Body of pancreas (tissue), 4 donors: ENCODE data around the gene CMIP. TPM values are rescaled to one million over a fixed set of nuclear protein-coding genes. Genes with fewer than 3 reads are reported as not detected.

ENCODE experiments used
- ATAC-seq: fragments of 150-250 bp; one replicate; pipeline ENCODE4 v1.9.1; 2016
- DNase-seq, 4 donors: peaks; one replicate each; pipeline ENCODE4 v3.0.0-alpha.2; 2019
- H3K27ac ChIP-seq, 4 donors: fragments of 200-600 bp; sonication (generic); 1 replicate in 3 of 4; 2 replicates in 1 of 4; pipeline versions ENCODE4 v1.5.1 to v1.6.1; 2016 to 2019; ENCODE audit warnings: mild to moderate bottlenecking in 1 of 4, mixed read lengths in 1 of 4, moderate library complexity in 1 of 4
- H3K27me3 ChIP-seq, 2 donors: fragments of 200-600 bp; sonication (generic); one replicate each; pipeline ENCODE4 v1.6.0; 2016; ENCODE audit warnings: mild to moderate bottlenecking in 1 of 2
- H3K36me3 ChIP-seq, 2 donors: fragments of 200-600 bp; sonication (generic); replicated peaks in 1 of 2; 2 replicates each; pipeline ENCODE4 v1.5.1; 2016; ENCODE audit warnings: low read depth in 2 of 2; ENCODE audit not compliant: insufficient read depth in 1 of 2
- H3K4me1 ChIP-seq: fragments of 200-600 bp; sonication (generic); one replicate; pipeline ENCODE4 v1.6.0; 2016
- H3K4me3 ChIP-seq, 2 donors: fragments of 200-600 bp; sonication (generic); 1 replicate in 1 of 2; 2 replicates in 1 of 2; pipeline ENCODE4 v1.5.1; 2016 to 2019
- H3K9me3 ChIP-seq, 3 donors: fragments of 200-600 bp; sonication (generic); 1 replicate in 2 of 3; 2 replicates in 1 of 3; pipeline ENCODE4 v1.5.1; 2016
- CTCF ChIP-seq, 7 experiments: fragments of 450-650 bp in 4 of 7; fragments of 200-600 bp in 3 of 7; sonication (generic) in 3 of 7; IDR thresholded peaks; one replicate each; pipeline ENCODE4 v1.5.1; 2016 to 2019; ENCODE audit warnings: antibody characterized with exemption in 7 of 7
- POLR2A ChIP-seq, 3 donors: fragments of 450-650 bp; IDR thresholded peaks; one replicate each; pipeline ENCODE4 v1.6.1; 2016; ENCODE audit warnings: antibody characterized with exemption in 3 of 3, mild to moderate bottlenecking in 2 of 3
- WGBS, 2 donors: methylation state at CpG; one replicate each; pipeline ENCODE4 v1.1.5; 2017; 5-methylcytosine and 5-hydroxymethylcytosine counted together
- intact Hi-C: fragments of 100-400 bp; cut with DNase I; formaldehyde crosslinking; loops from one replicate; pipeline ENCODE4 v1.15.1; 2023
- total RNA-seq, 2 donors: library from RNA; depleted of rRNA; stranded (reverse); fragments of >200 nt; gene quantifications; one replicate each; pipeline ENCODE4 v1.1.0, GENCODE V29; 2016

Gene CMIP
- total RNA-seq, 2 donors from 2014 or later, result 18.7 to 18.8 TPM

- intact Hi-C loops, result no loop called here
- no peak for TF ChIP-seq CTCF (IDR thresholded peaks at IDR 0.05)
- TF ChIP-seq POLR2A (IDR thresholded peaks at IDR 0.05), result no peak
- DNase-seq (no peak), ATAC-seq (no peak)
- peaks cover 0 to 19% of the 10 kb centered on the region in 2 donors for H3K36me3 ChIP-seq
- WGBS, 2 donors, result 93% methylated on average over 11 to 15 of the region's 15 CpGs
- no peaks in the 10 kb centered on the region for H3K27me3 ChIP-seq
- no peak overlapping the region for H3K4me3 ChIP-seq
- H3K27ac ChIP-seq, result no peak overlapping the region
- H3K9me3 ChIP-seq, result no peaks in the 10 kb centered on the region
- no peaks in the 10 kb centered on the region for H3K4me1 ChIP-seq
These were observed 232.5 kb downstream of the CMIP start for GRCh38 chr16:81676883-81677737.

- H3K27me3 ChIP-seq, result no peaks in the 10 kb centered on the region
- intact Hi-C loops, result no loop called here
- no peak overlapping the region for H3K4me3 ChIP-seq
- no peak for TF ChIP-seq CTCF (IDR thresholded peaks at IDR 0.05)
- H3K36me3 ChIP-seq, result peaks cover 0 to 14% of the 10 kb centered on the region in 2 donors
- H3K4me1 ChIP-seq, result no peaks in the 10 kb centered on the region
- ATAC-seq, result no peak
- no peak for DNase-seq
- no peak overlapping the region for H3K27ac ChIP-seq
- H3K9me3 ChIP-seq, result no peaks in the 10 kb centered on the region
- WGBS, 2 donors, result 82 to 90% methylated on average over 8 to 32 of the region's 35 CpGs
These were observed 233.9 kb downstream of the CMIP start for GRCh38 chr16:81678326-81679095.

DNA sequence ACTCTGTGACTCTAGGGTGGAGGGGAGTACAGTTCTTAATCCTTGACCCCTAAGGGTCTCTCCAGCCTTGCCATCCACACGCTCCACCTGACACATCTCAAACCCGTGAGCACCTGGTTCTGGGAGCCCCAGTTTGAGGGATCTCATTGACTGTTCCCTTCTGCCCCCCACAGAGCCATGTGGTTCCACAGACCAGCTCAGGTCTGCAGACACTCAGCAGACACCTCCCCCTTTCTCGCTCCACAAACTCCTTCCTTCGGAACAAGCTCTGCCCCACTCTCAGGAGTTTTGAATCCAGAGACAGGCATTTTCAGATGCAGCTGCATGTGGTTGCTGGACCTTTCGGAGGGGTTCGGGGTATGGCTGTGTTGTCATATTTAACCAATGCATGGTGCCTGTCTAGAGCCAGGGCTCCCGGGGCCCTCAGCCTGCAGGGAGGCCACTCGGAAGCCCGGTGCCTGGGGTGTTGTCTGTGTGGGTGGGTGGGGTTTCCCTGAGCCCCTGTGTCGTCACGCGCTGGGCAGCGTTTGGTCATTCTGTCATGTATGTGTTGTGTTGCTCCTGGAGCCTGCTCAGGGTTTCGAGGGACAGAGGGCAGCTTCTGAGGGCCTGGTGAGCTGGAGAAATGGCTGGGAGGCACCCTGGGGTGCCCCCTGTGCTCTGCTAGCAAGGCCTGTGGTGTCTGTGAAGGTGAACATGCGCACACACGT lies 235.3 kb downstream of the CMIP start:
- Histone ChIP-seq H3K27me3 (no peaks in the 10 kb centered on the region), H3K36me3 (peaks cover 0 to 12% of the 10 kb centered on the region in 2 donors), H3K4me1 (no peaks in the 10 kb centered on the region), H3K27ac (no peak overlapping the region), H3K4me3 (no peak overlapping the region), H3K9me3 (no peaks in the 10 kb centered on the region)
- intact Hi-C loops, result no loop called here
- DNase-seq (no peak), ATAC-seq (no peak)
- WGBS, 2 donors, result 92 to 95% methylated on average over 12 to 15 of the region's 16 CpGs
- TF ChIP-seq CTCF (IDR thresholded peaks at IDR 0.05) (no peak), POLR2A (IDR thresholded peaks at IDR 0.05) (no peak)

DNA sequence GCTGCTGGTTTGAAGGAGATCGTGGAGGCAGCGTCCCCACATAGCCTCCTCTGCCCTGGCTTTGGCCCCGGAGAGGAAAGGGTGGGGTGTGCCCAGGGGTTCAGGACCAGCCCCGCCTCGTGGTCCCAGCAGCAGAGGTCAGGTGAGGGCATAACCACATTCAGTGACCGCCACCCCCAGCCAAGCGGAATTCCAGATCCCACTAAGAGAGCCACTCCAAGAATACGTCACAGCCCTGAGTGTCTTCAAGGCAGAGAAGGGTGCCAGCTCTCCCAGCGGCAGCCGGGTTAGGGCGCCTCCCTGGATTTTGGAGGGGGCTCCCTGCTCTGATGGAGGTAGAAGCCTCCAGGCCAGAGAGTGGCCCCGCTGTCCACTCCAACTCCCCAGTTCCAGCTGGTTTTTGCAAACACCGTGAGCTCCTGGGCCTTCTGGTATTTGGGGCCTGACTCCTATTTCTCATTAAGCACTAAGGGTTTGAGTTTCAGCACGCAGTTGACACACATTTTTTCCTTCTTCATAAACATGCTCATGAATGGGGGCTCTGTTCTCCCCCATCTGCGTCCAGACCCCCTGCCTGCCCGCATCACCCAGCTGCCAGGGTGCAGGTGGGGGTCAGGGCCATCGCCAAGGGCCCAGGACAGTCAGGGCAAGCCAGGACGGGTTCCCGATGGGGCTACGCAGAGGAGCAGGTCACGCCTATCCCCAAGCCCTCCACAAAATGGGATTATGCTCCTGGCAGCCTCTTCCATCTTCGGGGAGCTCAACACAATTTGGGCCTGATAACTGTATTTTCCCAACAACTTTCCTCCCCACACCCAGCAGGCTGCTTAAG lies 236.1 kb downstream of the CMIP start:
- H3K36me3 ChIP-seq, result peaks cover 0 to 12% of the 10 kb centered on the region in 2 donors
- WGBS, 2 donors, result 83 to 91% methylated on average over 14 to 22 of the region's 22 CpGs
- no peaks in the 10 kb centered on the region for H3K27me3 ChIP-seq
- no peaks in the 10 kb centered on the region for H3K9me3 ChIP-seq
- intact Hi-C loops, result no loop called here
- no peak for TF ChIP-seq CTCF (IDR thresholded peaks at IDR 0.05)
- no peak for TF ChIP-seq POLR2A (IDR thresholded peaks at IDR 0.05)
- no peak for DNase-seq
- no peak overlapping the region for H3K27ac ChIP-seq
- ATAC-seq, result no peak
- no peak overlapping the region for H3K4me3 ChIP-seq
- no peaks in the 10 kb centered on the region for H3K4me1 ChIP-seq
